Measurements from ENCODE around the gene C16orf90. TPM values are rescaled to one million over a fixed set of nuclear protein-coding genes. Genes with fewer than 3 reads are reported as not detected.
A peak's percentile ranks its signal among the peaks of the same experiment; 100 is the strongest.
"Not testable (repeated sequence)": the region's sequence is repeated elsewhere in the genome, so short reads cannot be mapped to it uniquely, and the experiment has no call there.

Gene C16orf90
- total RNA-seq, 2 experiments from 2014 or later = not detected

GRCh38 chr16:3509470-3509928 is 14.2 kb upstream of the C16orf90 start:
- Mint-ChIP-seq H3K9me3 (no peaks in the 10 kb centered on the region), H3K27ac (peak overlapping the region; percentile 80), H3K27me3 (no peaks in the 10 kb centered on the region), H3K4me1 (peaks cover 70% of the 10 kb centered on the region), H3K36me3 (ENCODE audit: low read depth) (peaks cover 66% of the 10 kb centered on the region), H3K4me3 (peak overlapping the region; percentile 21)
- peak; percentile 81 for DNase-seq
- POLR2A ChIA-PET = interaction anchor here (1.0 to 2.3 kb wide), 13 partner anchors 8 to 433 kb away, joined by 3 to 9 read pairs (median 4); partner anchors contain the start of genes CLUAP1, NAA60, NLRC3 and ZNF174
- CTCF ChIA-PET = interaction anchor here (1.7 to 3.8 kb wide), 2 partner anchors 9 to 17 kb away, joined by 7 to 21 read pairs; partner anchors contain the start of gene CLUAP1

DNA sequence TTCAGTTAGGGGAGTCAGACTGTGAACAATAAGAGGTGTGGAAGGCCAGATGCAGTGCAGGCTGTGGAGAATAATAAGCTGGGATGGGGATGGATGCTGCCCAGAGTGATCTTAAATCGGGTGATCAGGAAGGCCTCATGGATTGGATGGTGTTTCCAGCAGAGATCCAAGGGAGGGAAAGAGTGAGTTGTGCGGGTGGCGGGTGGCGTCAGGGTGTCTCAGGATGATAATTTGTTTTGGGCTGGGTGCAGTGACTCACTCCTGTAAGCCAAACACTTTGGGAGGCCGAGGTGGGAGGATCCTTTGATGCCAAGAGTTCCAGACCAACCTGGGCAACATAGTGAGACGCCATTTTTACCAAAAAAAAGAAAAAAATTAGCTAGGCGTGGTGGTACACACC is 13.4 kb upstream of the C16orf90 start:
- peak overlapping the region; percentile 80 for H3K27ac Mint-ChIP-seq
- no peaks in the 10 kb centered on the region for H3K27me3 Mint-ChIP-seq
- ChIA-PET POLR2A (interaction anchor here (0.9 to 2.3 kb wide), 3 partner anchors 103 to 274 kb away, joined by 3 to 9 read pairs (median 5); partner anchors contain the start of genes ZNF174, ZNF200 and ZSCAN32), CTCF (interaction anchor here (1.0 to 3.8 kb wide), 3 partner anchors 8 to 103 kb away, joined by 3 to 21 read pairs (median 7); partner anchors contain the start of gene CLUAP1)
- peaks cover 74% of the 10 kb centered on the region for H3K4me1 Mint-ChIP-seq
- H3K4me3 Mint-ChIP-seq = no peak overlapping the region
- no peaks in the 10 kb centered on the region for H3K9me3 Mint-ChIP-seq
- no peak for DNase-seq
- peaks cover 66% of the 10 kb centered on the region for H3K36me3 Mint-ChIP-seq (ENCODE audit: low read depth)

DNA sequence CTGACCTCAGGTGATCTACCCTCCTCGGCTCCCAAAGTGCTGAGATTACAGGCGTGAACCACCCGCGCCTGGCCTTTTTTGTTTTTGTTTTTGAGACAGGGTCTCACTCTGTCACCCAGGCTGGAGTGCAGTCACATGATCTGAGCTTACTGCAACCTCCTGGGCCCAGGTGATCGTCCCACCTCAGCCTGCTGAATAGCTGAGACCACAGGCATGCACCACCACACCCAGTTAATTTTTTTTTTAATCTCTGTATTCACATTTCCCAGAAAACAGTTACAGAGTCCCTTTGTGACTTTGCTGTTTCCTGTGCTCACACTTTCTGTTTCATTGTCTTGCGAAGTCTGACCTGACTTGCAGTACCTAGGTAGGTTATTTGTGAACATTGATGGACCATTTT is 8.2 kb upstream of the C16orf90 start:
- Mint-ChIP-seq H3K4me3 (peak overlapping the region; percentile 91), H3K9me3 (no peaks in the 10 kb centered on the region), H3K36me3 (ENCODE audit: low read depth) (peaks cover 41% of the 10 kb centered on the region), H3K27me3 (peaks cover 3% of the 10 kb centered on the region), H3K4me1 (peaks cover 71% of the 10 kb centered on the region), H3K27ac (peak overlapping the region; percentile 96)
- ChIA-PET POLR2A (interaction anchor here (0.9 to 2.2 kb wide), 6 partner anchors 9 to 368 kb away, joined by 3 to 7 read pairs (median 4); partner anchors contain the start of genes NAA60, ZNF213 and ZNF597), CTCF (interaction anchor here (2.0 kb wide), 1 partner anchor 23 kb away, joined by 4 read pairs; no protein-coding TSS in a partner anchor)
- peak; percentile 75 for DNase-seq

DNA sequence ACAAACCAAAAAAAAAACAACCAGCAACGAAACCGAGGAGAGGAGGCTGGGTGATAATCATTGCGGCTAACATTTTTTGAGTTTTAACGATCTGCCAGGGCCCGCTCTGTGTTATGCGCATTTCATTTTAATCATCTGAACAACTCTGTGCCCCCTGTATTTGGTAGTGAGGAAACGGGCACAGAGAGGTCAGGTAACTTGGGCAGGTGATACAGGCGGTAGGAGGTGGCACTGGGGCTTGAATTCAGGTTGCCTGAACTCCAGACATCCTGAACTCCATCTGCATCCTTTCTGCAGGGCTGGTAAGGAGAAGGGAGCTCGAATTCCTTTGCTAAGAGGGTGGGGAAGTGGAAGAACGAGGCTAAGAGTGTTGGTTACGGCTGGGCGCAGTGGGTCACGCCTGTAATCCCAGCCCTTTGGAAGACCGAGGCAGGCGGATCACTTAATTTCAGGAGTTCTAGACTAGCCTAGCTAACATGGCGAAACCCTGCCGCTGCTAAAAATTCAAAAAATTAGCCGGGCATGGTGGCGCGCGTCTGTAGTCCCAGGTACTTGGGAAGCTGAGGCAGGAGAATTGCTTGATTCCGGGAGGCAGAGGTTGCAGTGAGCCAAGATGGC is 6.6 kb upstream of the C16orf90 start:
- peaks cover 3% of the 10 kb centered on the region for H3K27me3 Mint-ChIP-seq
- peak overlapping the region; percentile 96 for H3K27ac Mint-ChIP-seq
- POLR2A ChIA-PET = interaction anchor here (0.6 to 3.0 kb wide), 7 partner anchors 9 to 333 kb away, joined by 3 to 11 read pairs (median 5); partner anchors contain the start of genes NAA60, TIGD7, ZNF174 and ZNF263
- CTCF ChIA-PET = interaction anchor here (0.7 to 3.3 kb wide), 5 partner anchors 8 to 344 kb away, joined by 3 to 21 read pairs (median 5); partner anchors contain the start of genes ZNF174 and ZSCAN32
- peaks cover 31% of the 10 kb centered on the region for H3K36me3 Mint-ChIP-seq (ENCODE audit: low read depth)
- H3K9me3 Mint-ChIP-seq = no peaks in the 10 kb centered on the region
- no peak for DNase-seq
- H3K4me1 Mint-ChIP-seq = peaks cover 62% of the 10 kb centered on the region
- H3K4me3 Mint-ChIP-seq = peak overlapping the region; percentile 91

GRCh38 chr16:3501412-3501761 is 6.1 kb upstream of the C16orf90 start:
- POLR2A ChIA-PET = interaction anchor here (0.8 to 3.0 kb wide), 7 partner anchors 8 to 218 kb away, joined by 3 to 11 read pairs (median 5); partner anchors contain the start of genes NAA60, TIGD7, ZNF174 and ZNF263
- CTCF ChIA-PET = interaction anchor here (0.7 to 3.3 kb wide), 7 partner anchors 9 to 372 kb away, joined by 3 to 21 read pairs (median 5); partner anchors contain the start of genes NAA60, ZNF174, ZNF597 and ZSCAN32
- not testable (repeated sequence) for DNase-seq, H3K9me3 Mint-ChIP-seq, H3K27me3 Mint-ChIP-seq
- H3K4me3 Mint-ChIP-seq = peak overlapping the region; percentile 91
- H3K4me1 Mint-ChIP-seq = peaks cover 62% of the 10 kb centered on the region
- H3K27ac Mint-ChIP-seq = peak overlapping the region; percentile 90
- peaks cover 31% of the 10 kb centered on the region for H3K36me3 Mint-ChIP-seq (ENCODE audit: low read depth)

GRCh38 chr16:3498988-3499387 is 3.7 kb upstream of the C16orf90 start:
- Mint-ChIP-seq H3K27me3 (peaks cover 3% of the 10 kb centered on the region), H3K9me3 (no peaks in the 10 kb centered on the region), H3K4me1 (peaks cover 43% of the 10 kb centered on the region), H3K27ac (no peak overlapping the region), H3K36me3 (ENCODE audit: low read depth) (peaks cover 10% of the 10 kb centered on the region), H3K4me3 (no peak overlapping the region)
- POLR2A ChIA-PET = interaction anchor here (0.7 to 3.0 kb wide), 7 partner anchors 11 to 215 kb away, joined by 3 to 11 read pairs (median 4); partner anchors contain the start of genes TIGD7, ZNF174, ZNF263 and ZNF75A
- no peak for DNase-seq
- CTCF ChIA-PET = interaction anchor here (1.4 to 3.3 kb wide), 3 partner anchors 11 to 369 kb away, joined by 3 to 21 read pairs (median 7); partner anchors contain the start of gene NAA60

- Mint-ChIP-seq H3K27ac (no peak overlapping the region), H3K27me3 (peaks cover 3% of the 10 kb centered on the region), H3K9me3 (no peaks in the 10 kb centered on the region), H3K36me3 (ENCODE audit: low read depth) (peaks cover 7% of the 10 kb centered on the region), H3K4me1 (peaks cover 32% of the 10 kb centered on the region), H3K4me3 (no peak overlapping the region)
- ChIA-PET CTCF (no interaction called here), POLR2A (no interaction called here)
- no peak for DNase-seq
These were observed 2.5 kb upstream of the C16orf90 start for GRCh38 chr16:3497771-3498170.

DNA sequence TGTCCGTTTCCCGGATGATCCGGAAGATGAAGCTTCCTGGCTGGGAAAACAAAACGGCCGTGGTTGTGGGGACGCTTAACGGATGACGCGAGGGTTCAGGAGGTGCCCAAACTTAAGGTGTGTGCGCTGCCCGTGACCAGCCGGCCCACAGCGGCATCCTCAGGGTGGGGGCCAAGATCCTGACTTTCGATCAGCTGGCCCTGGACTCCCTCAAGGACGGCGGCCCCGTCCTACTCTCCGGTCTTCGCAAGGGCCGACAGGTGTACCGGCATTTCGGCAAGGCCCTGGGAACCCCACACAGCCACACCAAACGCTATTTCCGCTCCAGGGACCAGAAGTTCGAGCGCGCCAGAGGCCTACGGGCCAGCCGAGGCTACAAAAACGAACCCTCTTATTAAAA is 1.1 kb upstream of the C16orf90 start:
- no peaks in the 10 kb centered on the region for H3K9me3 Mint-ChIP-seq
- no peak for DNase-seq
- no peak overlapping the region for H3K27ac Mint-ChIP-seq
- peaks cover 5% of the 10 kb centered on the region for H3K36me3 Mint-ChIP-seq (ENCODE audit: low read depth)
- peaks cover 18% of the 10 kb centered on the region for H3K4me1 Mint-ChIP-seq
- CTCF ChIA-PET = no interaction called here
- H3K27me3 Mint-ChIP-seq = peaks cover 3% of the 10 kb centered on the region
- POLR2A ChIA-PET = no interaction called here
- no peak overlapping the region for H3K4me3 Mint-ChIP-seq

GRCh38 chr16:3494386-3494973 is 809 bp downstream of the C16orf90 start:
- Mint-ChIP-seq H3K9me3 (no peaks in the 10 kb centered on the region), H3K27me3 (peaks cover 1% of the 10 kb centered on the region), H3K4me1 (peaks cover 1% of the 10 kb centered on the region), H3K36me3 (ENCODE audit: low read depth) (no peaks in the 10 kb centered on the region), H3K4me3 (no peak overlapping the region), H3K27ac (no peak overlapping the region)
- POLR2A ChIA-PET = no interaction called here
- CTCF ChIA-PET = no interaction called here
- DNase-seq = no peak

DNA sequence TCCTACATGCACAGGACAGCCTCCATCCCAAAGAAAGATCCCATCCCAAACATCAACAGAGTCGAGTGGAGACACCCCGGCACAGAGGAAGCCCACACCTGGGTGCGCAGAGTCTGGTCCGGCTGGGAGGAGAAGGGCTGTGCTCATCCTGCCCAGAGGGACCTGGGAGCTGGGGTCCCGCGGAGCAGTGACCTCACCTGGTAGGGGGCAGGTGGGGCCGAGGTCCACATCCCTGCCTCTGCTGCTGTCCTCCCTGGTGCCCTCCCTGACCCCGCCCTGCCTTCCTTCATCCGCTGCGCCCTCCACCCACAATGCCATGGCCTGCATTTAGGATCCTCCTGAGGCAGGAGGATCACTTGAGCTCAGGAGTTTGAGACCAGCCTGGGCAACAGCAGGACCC is 2.9 kb downstream of the C16orf90 start:
- Mint-ChIP-seq H3K27me3 (no peaks in the 10 kb centered on the region), H3K4me1 (no peaks in the 10 kb centered on the region), H3K9me3 (no peaks in the 10 kb centered on the region), H3K36me3 (ENCODE audit: low read depth) (peaks cover 4% of the 10 kb centered on the region), H3K4me3 (no peak overlapping the region), H3K27ac (no peak overlapping the region)
- ChIA-PET CTCF (no interaction called here), POLR2A (no interaction called here)
- no peak for DNase-seq

GRCh38 chr16:3490911-3491629 is 4.2 kb downstream of the C16orf90 start:
- no peak for DNase-seq
- H3K36me3 Mint-ChIP-seq (ENCODE audit: low read depth) = peaks cover 7% of the 10 kb centered on the region
- CTCF ChIA-PET = interaction anchor here (0.7 kb wide), 1 partner anchor 62 kb away, joined by 3 read pairs; no protein-coding TSS in a partner anchor
- H3K27ac Mint-ChIP-seq = no peak overlapping the region
- POLR2A ChIA-PET = no interaction called here
- H3K4me1 Mint-ChIP-seq = no peaks in the 10 kb centered on the region
- H3K4me3 Mint-ChIP-seq = no peak overlapping the region
- H3K9me3 Mint-ChIP-seq = no peaks in the 10 kb centered on the region
- H3K27me3 Mint-ChIP-seq = no peaks in the 10 kb centered on the region

GRCh38 chr16:3488801-3489200 is 6.5 kb downstream of the C16orf90 start:
- peaks cover 12% of the 10 kb centered on the region for H3K36me3 Mint-ChIP-seq (ENCODE audit: low read depth)
- no peaks in the 10 kb centered on the region for H3K27me3 Mint-ChIP-seq
- no peak for DNase-seq
- POLR2A ChIA-PET = no interaction called here
- H3K4me1 Mint-ChIP-seq = no peaks in the 10 kb centered on the region
- CTCF ChIA-PET = no interaction called here
- no peak overlapping the region for H3K27ac Mint-ChIP-seq
- H3K4me3 Mint-ChIP-seq = no peak overlapping the region
- no peaks in the 10 kb centered on the region for H3K9me3 Mint-ChIP-seq
